Gastrocnemius medialis (tissue), 4 donors: ENCODE data around the gene GCC1.

Source experiments
- POLR2A ChIP-seq, 2 donors: fragments of 450-650 bp; IDR thresholded peaks; one replicate each; pipeline ENCODE4 v1.6.1; 2017; ENCODE audit warnings: antibody characterized with exemption in 2 of 2, mild to moderate bottlenecking in 2 of 2, moderate library complexity in 2 of 2
- TF ChIP-seq, protein P1 (sequence below), 5 experiments: fragments of 450-650 bp in 3 of 5; fragments of 200-600 bp in 2 of 5; sonication (generic) in 2 of 5; IDR thresholded peaks in 4 of 5; conservative IDR thresholded peaks in 1 of 5; 1 replicate in 4 of 5; 2 replicates in 1 of 5; pipeline ENCODE4 v1.5.1; 2016 to 2019; ENCODE audit warnings: antibody characterized with exemption in 5 of 5, mild to moderate bottlenecking in 3 of 5, moderate library complexity in 3 of 5

DNA sequence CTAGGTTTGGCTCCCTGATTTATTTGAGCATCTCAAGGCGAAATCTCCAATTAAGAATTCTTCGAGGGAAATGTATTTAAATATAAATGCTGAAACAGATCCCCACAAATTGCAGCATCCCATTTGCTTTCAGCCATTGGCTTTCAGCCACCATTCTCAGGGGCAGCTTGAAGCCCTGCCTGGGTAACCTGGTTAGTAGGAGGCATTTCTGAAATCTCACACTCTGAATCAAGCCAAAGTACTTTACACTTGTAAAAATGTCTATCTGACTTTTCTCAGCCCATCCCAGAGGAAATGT lies 49.1 kb downstream of the GCC1 start:
- TF ChIP-seq, protein P1, sequence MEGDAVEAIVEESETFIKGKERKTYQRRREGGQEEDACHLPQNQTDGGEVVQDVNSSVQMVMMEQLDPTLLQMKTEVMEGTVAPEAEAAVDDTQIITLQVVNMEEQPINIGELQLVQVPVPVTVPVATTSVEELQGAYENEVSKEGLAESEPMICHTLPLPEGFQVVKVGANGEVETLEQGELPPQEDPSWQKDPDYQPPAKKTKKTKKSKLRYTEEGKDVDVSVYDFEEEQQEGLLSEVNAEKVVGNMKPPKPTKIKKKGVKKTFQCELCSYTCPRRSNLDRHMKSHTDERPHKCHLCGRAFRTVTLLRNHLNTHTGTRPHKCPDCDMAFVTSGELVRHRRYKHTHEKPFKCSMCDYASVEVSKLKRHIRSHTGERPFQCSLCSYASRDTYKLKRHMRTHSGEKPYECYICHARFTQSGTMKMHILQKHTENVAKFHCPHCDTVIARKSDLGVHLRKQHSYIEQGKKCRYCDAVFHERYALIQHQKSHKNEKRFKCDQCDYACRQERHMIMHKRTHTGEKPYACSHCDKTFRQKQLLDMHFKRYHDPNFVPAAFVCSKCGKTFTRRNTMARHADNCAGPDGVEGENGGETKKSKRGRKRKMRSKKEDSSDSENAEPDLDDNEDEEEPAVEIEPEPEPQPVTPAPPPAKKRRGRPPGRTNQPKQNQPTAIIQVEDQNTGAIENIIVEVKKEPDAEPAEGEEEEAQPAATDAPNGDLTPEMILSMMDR (IDR thresholded peaks at IDR 0.05 in 4 of 5, conservative IDR thresholded peaks at IDR 0.05 in 1 of 5), result no peak
- no peak for TF ChIP-seq POLR2A (IDR thresholded peaks at IDR 0.05)
